Activated T-cell treated with anti-CD3 and anti-CD28 coated beads for 24 hours (primary cell): ENCODE data around the gene FRY.

Source experiments
- DNase-seq: peaks from one replicate; pipeline ENCODE4 v3.0.0-alpha.2; 2020; ENCODE audit warnings: low read depth

Gene FRY

GRCh38 chr13:32016631-32017030, 14.9 kb upstream of the FRY start:
- no peak for DNase-seq

GRCh38 chr13:32017474-32017873, 14.1 kb upstream of the FRY start:
- no peak for DNase-seq

GRCh38 chr13:32019612-32020233, 11.9 kb upstream of the FRY start:
- DNase-seq: no peak

DNA sequence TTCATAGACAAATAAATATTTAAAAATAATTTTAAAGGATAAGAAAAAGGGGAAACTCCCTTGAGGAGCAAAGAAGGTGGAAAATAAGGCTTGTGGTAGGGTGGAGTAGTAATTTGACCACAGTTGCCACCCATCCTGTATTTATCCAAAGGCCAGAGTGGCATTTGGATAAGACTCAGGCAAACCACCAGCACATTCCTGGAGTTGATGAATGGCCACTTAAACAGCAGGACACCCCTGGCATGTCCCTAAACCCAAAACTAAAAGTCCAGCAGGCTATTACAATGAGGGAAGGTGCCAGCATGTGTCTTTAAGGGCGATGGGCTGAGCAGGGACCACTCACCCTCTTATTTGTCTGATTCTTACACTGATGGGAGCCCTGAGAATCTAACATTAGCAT, 9.8 kb upstream of the FRY start:
- DNase-seq: no peak

DNA sequence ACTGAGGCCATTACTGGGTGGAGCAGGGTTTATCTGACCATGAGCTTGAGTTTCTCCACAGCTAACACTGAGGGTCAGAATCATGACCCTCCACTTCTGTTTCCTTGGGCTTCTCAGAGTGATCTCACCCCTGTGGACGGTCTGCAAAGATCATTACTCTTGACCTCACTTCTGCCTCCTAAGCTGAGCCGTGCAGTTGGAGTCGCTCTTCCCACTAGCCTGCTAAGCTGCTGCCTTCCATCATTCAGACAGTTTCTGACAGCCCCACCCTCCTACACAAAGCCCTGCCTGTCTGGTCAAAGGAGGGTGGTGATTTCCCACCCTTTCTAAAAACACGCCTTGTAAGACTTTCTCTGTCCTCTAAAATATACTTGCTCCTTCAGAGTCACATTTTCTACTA, 9.3 kb upstream of the FRY start:
- DNase-seq: no peak

DNA sequence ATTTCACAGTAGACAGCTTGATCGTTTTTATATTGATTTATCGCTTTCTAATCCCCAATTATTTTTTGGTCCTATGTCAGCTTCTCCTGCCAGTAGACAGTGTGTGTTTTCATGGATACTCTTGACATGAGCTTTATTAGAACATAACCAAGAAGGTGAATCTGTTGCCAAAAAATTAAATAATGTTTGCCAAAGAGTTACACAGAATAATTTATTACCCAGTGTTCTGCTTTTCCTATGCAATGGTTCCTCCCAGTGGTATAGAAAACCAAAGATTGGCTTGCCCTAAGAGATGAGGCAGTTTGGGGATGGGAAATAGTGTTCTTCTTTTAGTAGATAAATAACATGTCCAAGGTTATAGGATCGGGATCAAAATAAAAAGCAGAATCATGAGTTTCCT, 8.5 kb upstream of the FRY start:
- no peak for DNase-seq

GRCh38 chr13:32023698-32024097, 7.9 kb upstream of the FRY start:
- DNase-seq: no peak

DNA sequence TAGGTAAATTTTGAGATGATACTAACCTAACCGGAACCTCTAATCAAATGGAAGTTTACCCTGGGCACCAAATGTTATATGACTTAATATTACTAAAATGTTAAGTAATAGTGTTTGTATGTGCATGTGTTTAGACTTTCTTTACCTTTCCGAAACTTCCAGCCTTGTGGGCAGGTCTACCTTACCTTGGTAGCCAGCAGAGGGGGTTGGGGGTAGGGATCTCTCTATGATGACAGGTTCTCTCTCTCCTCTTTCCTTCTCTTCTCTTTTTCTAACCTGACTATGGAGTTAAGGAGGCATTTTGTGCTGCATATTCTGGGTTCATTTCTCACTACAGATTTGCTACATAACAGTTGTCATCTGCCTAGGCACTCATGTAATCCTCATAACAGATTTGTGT, 6.8 kb upstream of the FRY start:
- DNase-seq: no peak

GRCh38 chr13:32025730-32026129, 5.8 kb upstream of the FRY start:
- no peak for DNase-seq

DNA sequence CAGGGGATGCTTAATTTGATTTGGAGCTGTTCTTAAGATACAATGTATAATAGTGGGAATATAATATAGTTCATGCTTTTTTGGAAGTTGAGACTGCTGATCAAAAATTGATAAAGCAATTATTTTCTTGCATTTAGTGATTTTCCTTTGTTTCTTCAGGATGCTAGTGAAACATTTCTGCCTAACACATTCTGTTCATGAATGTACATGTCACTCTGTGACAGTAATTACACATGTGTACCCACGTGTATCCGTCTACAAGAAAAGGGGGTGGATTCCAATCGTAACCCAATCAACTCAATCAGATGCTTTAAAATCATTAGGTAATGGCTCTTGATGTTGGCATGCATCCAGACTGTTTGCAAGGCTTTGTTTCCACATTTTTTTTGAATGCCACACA, 5.0 kb upstream of the FRY start:
- DNase-seq: no peak

- no peak for DNase-seq
Measured at GRCh38 chr13:32028711-32029110, 2.9 kb upstream of the FRY start.

DNA sequence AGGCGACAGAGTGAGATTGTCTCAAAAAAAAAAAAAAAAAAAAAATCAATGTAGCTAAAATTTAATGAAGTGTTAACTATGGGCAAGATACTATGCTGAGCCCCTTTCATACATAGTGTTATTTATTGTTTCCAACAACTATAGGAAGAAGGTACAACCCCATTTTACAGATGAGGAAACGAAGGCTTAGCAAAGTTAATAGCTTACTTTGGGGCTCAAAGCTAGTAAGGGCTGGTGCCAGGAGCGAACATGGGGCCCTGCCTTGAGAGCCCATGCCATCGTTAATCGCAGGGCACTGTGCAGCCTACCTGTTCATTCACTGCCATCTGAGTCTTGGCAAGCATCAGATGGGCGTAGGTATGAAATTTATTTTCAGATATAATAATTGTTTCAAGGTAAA, 1.9 kb upstream of the FRY start:
- DNase-seq: no peak

DNA sequence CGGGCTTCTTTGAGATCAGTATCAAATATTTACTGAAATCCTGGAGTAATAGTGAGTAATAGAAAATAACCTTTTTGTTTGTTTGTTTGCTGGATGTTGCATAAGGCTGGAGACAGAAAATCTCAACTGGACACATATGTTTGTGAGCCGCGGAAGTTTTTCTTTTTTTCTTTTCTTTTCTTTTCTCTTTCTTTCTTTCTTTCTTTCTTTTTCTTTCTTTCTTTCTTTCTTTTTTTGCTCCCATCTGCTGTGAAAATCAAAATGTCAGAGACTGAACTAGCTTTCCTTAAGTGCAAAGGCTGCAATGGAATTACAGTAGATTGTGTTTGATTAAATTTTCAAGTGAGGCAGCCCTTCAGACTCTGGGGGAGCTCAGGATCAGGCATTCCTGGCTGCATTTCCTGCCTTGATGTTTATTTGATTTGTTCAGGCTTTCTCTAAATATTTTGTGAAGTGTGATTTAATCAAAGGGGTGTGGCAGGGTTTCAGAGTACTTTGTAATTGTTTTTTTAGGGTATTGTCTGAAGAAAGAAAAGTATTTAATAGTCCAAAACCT, 319 bp downstream of the FRY start:
- DNase-seq: no peak

DNA sequence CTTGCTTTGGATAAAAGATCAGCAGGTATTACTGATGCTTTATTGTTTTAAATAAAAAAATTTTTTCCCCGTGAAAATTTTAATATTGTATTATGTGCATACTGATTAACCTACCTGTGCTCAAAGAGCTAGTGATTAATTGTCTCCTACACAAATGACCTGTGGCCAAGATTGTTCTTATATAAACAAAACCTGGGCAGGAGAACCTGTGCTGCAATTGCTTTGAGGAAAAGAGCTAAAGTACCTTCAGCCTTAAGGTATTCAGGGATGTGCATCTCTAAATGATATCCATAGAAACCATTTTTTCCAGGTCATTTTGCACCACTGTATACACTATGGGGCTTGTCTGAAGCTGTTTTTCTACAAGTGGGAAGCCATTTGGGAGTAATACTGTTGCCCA, 1.2 kb downstream of the FRY start:
- no peak for DNase-seq

DNA sequence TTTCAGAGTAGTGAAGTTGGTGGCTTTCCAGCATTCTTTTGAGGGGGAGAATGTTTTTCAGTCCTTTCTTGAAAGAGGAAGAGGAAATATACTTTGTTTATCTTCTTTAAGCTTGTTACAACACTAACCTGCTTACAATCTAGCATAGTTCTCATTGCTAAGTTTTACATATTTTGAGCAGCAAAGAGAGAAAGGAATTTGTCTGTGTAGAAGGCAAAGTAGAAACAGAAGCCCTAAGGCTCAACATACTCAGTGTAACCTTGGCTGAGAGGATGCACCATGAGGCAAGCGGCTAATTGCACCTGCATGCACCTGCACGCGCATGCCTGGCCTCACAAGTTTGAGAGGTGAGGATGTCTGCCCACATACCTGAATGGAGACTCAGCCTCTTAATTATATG, 2.2 kb downstream of the FRY start:
- no peak for DNase-seq

GRCh38 chr13:32035716-32036115, 4.1 kb downstream of the FRY start:
- no peak for DNase-seq

DNA sequence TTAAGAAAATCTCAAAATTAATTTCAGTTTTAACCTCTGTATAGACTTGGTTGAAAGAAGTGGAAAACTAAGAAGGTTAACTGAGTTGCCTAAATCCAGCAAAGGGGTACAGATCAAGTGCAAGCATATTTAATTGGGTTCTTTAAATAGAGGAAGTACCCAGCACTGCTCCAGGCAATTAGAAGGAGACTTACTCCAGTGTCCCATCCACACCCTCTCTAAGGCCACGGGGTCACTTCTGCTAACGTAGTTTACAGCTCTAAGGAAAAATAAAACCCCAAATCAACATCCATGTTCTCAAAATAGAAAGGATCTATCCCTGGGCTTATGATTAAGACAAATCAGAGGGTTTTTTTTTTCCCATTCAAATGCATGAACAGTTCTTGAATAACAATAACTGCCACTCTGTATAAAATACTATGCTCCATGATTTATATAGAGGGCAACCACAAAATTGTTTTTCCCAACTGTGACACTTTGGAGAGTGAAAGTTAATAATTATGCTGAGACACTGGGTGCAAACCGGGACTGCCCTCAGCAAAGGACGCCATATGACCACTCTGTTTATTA, 4.6 kb downstream of the FRY start:
- no peak for DNase-seq

- no peak for DNase-seq
Measured at GRCh38 chr13:32036757-32037156, 5.2 kb downstream of the FRY start.

DNA sequence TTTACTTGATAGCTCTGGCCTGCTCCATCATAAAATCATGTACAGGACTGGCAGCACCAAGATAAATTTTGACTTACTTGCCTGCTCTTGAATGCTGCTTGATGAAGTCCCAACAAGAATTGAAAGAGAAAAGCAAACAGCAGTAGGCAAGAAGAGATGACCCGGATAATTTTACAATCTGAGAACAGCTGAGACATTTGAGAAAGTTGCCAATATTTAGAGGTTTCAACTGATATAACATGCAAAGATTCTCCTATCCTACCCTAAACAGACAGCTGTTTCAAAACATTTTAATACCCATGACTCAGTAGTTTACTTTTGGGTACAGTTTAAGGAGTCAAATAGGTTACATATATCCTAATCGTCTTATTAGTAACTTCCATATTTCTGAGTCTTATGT, 5.9 kb downstream of the FRY start:
- DNase-seq: no peak

DNA sequence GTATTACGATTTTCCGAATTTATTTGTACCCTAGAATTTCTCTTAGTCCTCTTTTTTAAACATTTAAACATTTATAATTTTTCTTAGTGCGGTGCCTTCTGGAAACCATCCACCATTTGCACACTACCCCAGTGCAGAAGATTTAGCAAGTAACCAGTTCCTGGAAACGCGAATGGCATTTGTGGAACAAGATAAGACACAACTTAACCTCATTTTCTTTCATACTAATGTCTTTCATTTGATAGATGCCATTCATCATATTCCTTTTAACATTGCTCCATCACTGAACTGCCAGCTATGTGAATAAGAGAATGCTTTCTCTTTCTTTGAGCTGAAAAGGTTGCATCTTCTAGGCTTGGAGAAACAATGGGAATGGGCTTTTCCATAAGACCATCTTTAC, 6.8 kb downstream of the FRY start:
- DNase-seq: no peak

DNA sequence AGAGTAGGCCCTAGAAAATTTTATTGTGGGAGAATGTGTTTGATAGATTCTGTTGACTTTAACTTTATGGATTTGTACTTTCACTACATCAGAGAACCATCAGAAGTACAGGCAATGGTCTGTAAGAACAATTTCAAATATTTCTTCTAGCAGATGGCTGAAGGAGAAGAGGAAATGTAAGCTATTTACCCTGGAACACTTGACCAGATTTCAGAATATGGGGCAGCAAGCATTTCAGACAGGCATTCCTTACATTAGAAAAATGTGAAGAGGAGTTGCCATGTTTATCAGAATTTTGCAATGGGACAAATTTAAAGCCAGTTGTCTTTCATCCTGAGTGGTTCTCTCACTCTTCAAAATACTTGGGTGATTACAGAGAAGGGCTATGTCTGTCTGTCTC, 7.5 kb downstream of the FRY start:
- no peak for DNase-seq

DNA sequence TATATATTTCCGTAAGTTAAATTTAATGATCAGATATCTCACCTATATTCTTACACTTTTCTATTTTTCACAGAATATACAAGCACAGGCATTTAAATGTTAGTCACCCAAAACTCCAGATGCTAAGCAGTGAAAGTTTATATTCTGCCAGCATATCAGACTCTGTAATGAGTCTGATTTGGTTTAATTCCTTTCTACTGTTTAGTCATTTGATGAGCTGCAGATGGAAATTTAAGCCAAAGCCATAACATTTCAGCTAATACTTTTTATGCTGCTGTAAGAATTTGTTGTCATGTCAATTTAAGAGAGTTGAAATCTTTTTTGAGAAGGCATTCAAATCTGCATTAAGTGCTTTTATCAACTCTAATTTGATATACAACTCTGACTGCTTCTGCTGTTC, 8.0 kb downstream of the FRY start:
- DNase-seq: no peak

GRCh38 chr13:32040052-32040642, 8.6 kb downstream of the FRY start:
- DNase-seq: no peak

GRCh38 chr13:32040689-32041088, 9.1 kb downstream of the FRY start:
- no peak for DNase-seq
